ENCODE data around the gene DCC. TPM values are rescaled to one million over a fixed set of nuclear protein-coding genes. Genes with fewer than 3 reads are reported as not detected.

Gene DCC
- polyA plus RNA-seq, 2 of the 4 experiments (the other 2 are of a cell fraction): 0.12 TPM; not detected in 1

DNA sequence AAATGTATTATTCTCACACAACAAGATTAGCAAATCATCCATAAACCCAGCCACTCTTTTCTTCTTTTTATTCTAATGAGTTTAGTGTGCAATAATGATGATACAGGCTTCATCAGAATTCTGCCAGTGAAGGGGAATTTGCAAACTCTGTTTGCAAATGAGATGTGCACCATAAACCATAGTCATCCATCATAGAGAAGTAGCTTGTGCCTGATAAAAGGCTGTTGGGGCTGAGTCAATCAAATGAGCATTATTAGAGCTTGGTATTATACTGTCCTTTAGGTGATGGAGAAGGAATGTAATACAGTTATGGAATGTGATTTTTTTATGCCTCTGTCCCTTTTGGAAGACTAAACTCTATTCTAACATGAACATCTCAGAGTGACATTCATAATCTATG is 101.8 kb downstream of the DCC start:
- DNase-seq (ENCODE audit: low read depth in 1 of 2, low spot score in 1 of 2) (no peak), ATAC-seq (no peak), FAIRE-seq (no peak)
- ChIA-PET POLR2A (no interaction called here), CTCF (no interaction called here)
- TF ChIP-seq HOXB13 (CRISPR knock-in tag; IDR thresholded peaks at IDR 0.05; ENCODE audit: low read depth) (no peak), ZC3H11A (IDR thresholded peaks at IDR 0.05) (no peak), FOSL2 (IDR thresholded peaks at IDR 0.05) (no peak), FOSL2 (CRISPR knock-in tag; IDR thresholded peaks at IDR 0.05) (no peak)
- Histone ChIP-seq H3K4me1 (0 out of 3 replicates have a peak, but pooled peaks cover 4% of the 10 kb centered on the region), H3K4me2 (no peak overlapping the region), H3K9me3 (no peaks in the 10 kb centered on the region), H3K27ac (no peak overlapping the region), H3K4me3 (no peak overlapping the region)

DNA sequence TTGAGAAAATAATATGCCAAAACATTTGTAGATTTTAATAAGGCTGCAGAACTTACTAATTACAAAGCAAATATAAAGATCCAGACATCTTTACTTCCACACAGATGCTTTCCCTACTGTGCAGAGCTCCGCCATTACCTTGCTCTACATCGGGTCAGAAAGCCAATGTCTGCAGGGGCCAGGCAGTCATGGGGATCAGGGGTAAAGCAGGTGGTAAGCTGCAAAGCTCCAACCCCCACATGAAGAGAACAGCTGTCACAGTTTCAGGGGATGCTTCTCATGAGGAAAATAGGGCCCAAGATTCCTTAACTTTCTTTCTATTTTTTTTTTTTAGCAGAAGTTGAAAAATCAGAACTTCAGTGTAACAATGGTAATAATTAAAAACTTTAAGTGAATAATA is 102.7 kb downstream of the DCC start:
- CTCF ChIA-PET: no interaction called here
- 73% methylated on average over 2 of the region's 2 CpGs for WGBS (ENCODE audit: missing lambda C conversion rate)
- POLR2A ChIA-PET: no interaction called here
- no peak for ATAC-seq
- TF ChIP-seq, protein P1, sequence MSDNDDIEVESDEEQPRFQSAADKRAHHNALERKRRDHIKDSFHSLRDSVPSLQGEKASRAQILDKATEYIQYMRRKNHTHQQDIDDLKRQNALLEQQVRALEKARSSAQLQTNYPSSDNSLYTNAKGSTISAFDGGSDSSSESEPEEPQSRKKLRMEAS (IDR thresholded peaks at IDR 0.05): no peak
- TF ChIP-seq EP300 (IDR thresholded peaks at IDR 0.05) (no peak), NR3C1 (IDR thresholded peaks at IDR 0.05) (no peak), CHD4 (IDR thresholded peaks at IDR 0.05; ENCODE audit: borderline replicate concordance) (no peak), PHF8 (IDR thresholded peaks at IDR 0.05; ENCODE audit: borderline replicate concordance, low read depth) (no peak), KDM1A (IDR thresholded peaks at IDR 0.05; ENCODE audit: low read depth) (no peak), RFX5 (IDR thresholded peaks at IDR 0.05) (no peak), RNF2 (IDR thresholded peaks at IDR 0.05; ENCODE audit: borderline replicate concordance, low read depth) (no peak), MAFK (IDR thresholded peaks at IDR 0.05; ENCODE audit: partially characterized antibody) (no peak), BHLHE40 (IDR thresholded peaks at IDR 0.05; ENCODE audit: low read depth, low read length) (no peak)
- TF ChIP-seq, protein P2, sequence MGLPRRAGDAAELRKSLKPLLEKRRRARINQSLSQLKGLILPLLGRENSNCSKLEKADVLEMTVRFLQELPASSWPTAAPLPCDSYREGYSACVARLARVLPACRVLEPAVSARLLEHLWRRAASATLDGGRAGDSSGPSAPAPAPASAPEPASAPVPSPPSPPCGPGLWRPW (IDR thresholded peaks at IDR 0.05): no peak
- TF ChIP-seq, protein P3, sequence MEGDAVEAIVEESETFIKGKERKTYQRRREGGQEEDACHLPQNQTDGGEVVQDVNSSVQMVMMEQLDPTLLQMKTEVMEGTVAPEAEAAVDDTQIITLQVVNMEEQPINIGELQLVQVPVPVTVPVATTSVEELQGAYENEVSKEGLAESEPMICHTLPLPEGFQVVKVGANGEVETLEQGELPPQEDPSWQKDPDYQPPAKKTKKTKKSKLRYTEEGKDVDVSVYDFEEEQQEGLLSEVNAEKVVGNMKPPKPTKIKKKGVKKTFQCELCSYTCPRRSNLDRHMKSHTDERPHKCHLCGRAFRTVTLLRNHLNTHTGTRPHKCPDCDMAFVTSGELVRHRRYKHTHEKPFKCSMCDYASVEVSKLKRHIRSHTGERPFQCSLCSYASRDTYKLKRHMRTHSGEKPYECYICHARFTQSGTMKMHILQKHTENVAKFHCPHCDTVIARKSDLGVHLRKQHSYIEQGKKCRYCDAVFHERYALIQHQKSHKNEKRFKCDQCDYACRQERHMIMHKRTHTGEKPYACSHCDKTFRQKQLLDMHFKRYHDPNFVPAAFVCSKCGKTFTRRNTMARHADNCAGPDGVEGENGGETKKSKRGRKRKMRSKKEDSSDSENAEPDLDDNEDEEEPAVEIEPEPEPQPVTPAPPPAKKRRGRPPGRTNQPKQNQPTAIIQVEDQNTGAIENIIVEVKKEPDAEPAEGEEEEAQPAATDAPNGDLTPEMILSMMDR (IDR thresholded peaks at IDR 0.05): no peak
- FAIRE-seq: no peak
- no peak for DNase-seq (ENCODE audit: low read depth in 1 of 2, low spot score in 1 of 2)
- H3K9me3 ChIP-seq: no peaks in the 10 kb centered on the region
- no peak overlapping the region for H3K4me2 ChIP-seq
- no peak overlapping the region for H3K4me3 ChIP-seq
- H3K4me1 ChIP-seq: 0 out of 3 replicates have a peak, but pooled peaks cover 4% of the 10 kb centered on the region
- H3K27ac ChIP-seq: no peak overlapping the region

DNA sequence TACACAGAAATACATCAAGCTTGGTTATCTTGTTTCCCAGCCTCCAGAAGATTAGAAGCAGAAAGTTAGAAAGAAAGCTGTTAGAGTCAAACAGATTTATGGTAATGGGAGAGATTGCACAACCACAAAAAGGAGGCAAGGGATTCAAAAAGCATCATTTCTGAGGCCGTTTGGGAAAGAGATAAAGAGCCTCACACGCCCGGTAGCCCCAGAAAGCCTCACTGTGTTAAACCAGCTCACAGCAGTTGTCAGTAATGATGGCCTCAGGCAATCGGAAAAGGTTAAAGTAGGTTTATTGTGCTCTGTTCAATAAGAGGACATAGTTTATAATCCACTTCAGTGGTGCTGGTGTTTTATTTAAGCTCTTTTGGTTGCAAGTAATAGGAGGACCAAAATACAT is 111.3 kb downstream of the DCC start:
- POLR2A ChIA-PET: no interaction called here
- Histone ChIP-seq H3K4me1 (no peaks in the 10 kb centered on the region), H3K27ac (no peak overlapping the region), H3K9me3 (no peaks in the 10 kb centered on the region), H3K4me3 (no peak overlapping the region), H3K4me2 (no peak overlapping the region)
- CTCF ChIA-PET: no interaction called here
- TF ChIP-seq KDM5A (IDR thresholded peaks at IDR 0.05) (no peak), RCOR1 (IDR thresholded peaks at IDR 0.05; ENCODE audit: low read depth, low read length) (no peak), HEYL (CRISPR knock-in tag; IDR thresholded peaks at IDR 0.05) (no peak), HOXA7 (CRISPR knock-in tag; IDR thresholded peaks at IDR 0.05) (no peak), GATA3 (IDR thresholded peaks at IDR 0.05; ENCODE audit: borderline replicate concordance) (no peak), ZC3H11A (IDR thresholded peaks at IDR 0.05) (no peak), ESRRA (IDR thresholded peaks at IDR 0.05; ENCODE audit: borderline replicate concordance, low read length) (no peak), HOXB13 (CRISPR knock-in tag; IDR thresholded peaks at IDR 0.05; ENCODE audit: low read depth) (no peak), RARB (CRISPR knock-in tag; IDR thresholded peaks at IDR 0.05) (no peak), CHD2 (IDR thresholded peaks at IDR 0.05; ENCODE audit: low read length, partially characterized antibody) (no peak), TP53 (CRISPR knock-in tag; IDR thresholded peaks at IDR 0.05) (no peak), NR3C1 (IDR thresholded peaks at IDR 0.05) (no peak), PHF8 (IDR thresholded peaks at IDR 0.05; ENCODE audit: borderline replicate concordance, low read depth) (no peak), HOXB5 (CRISPR knock-in tag; IDR thresholded peaks at IDR 0.05) (no peak), ZNF302 (CRISPR knock-in tag; IDR thresholded peaks at IDR 0.05) (no peak)
- TF ChIP-seq, protein P4, sequence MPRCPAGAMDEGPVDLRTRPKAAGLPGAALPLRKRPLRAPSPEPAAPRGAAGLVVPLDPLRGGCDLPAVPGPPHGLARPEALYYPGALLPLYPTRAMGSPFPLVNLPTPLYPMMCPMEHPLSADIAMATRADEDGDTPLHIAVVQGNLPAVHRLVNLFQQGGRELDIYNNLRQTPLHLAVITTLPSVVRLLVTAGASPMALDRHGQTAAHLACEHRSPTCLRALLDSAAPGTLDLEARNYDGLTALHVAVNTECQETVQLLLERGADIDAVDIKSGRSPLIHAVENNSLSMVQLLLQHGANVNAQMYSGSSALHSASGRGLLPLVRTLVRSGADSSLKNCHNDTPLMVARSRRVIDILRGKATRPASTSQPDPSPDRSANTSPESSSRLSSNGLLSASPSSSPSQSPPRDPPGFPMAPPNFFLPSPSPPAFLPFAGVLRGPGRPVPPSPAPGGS (IDR thresholded peaks at IDR 0.05): no peak
- TF ChIP-seq, protein P5, sequence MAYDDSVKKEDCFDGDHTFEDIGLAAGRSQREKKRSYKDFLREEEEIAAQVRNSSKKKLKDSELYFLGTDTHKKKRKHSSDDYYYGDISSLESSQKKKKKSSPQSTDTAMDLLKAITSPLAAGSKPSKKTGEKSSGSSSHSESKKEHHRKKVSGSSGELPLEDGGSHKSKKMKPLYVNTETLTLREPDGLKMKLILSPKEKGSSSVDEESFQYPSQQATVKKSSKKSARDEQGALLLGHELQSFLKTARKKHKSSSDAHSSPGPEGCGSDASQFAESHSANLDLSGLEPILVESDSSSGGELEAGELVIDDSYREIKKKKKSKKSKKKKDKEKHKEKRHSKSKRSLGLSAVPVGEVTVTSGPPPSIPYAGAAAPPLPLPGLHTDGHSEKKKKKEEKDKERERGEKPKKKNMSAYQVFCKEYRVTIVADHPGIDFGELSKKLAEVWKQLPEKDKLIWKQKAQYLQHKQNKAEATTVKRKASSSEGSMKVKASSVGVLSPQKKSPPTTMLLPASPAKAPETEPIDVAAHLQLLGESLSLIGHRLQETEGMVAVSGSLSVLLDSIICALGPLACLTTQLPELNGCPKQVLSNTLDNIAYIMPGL (CRISPR knock-in tag; IDR thresholded peaks at IDR 0.05; ENCODE audit: borderline replicate concordance): no peak
- TF ChIP-seq, protein P6, sequence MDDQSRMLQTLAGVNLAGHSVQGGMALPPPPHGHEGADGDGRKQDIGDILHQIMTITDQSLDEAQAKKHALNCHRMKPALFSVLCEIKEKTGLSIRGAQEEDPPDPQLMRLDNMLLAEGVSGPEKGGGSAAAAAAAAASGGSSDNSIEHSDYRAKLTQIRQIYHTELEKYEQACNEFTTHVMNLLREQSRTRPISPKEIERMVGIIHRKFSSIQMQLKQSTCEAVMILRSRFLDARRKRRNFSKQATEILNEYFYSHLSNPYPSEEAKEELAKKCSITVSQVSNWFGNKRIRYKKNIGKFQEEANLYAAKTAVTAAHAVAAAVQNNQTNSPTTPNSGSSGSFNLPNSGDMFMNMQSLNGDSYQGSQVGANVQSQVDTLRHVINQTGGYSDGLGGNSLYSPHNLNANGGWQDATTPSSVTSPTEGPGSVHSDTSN (IDR thresholded peaks at IDR 0.05): no peak
- 79% methylated on average over 4 of the region's 4 CpGs for WGBS (ENCODE audit: missing lambda C conversion rate)
- ATAC-seq (no peak), DNase-seq (ENCODE audit: low read depth in 1 of 2, low spot score in 1 of 2) (no peak), FAIRE-seq (no peak)

All from A549 (cell line).